OCI-LY1 (cell line): ENCODE data around the gene DSG1.

ENCODE experiments used
- CTCF ChIP-seq: fragments of 200-600 bp; sonication (generic), shearing (Covaris generic); IDR thresholded peaks from 2 replicates; pipeline ENCODE4 v1.5.1; 2017; ENCODE audit warnings: mild to moderate bottlenecking, antibody characterized with exemption, low read length, moderate library complexity, mixed read lengths
- EZH2 ChIP-seq: fragments of 200-600 bp; sonication (generic), shearing (Covaris generic); IDR thresholded peaks from 2 replicates; pipeline ENCODE4 v1.8.0; 2017; ENCODE audit warnings: borderline replicate concordance, mixed run types, mild to moderate bottlenecking, antibody characterized with exemption, low read length, moderate library complexity, mixed read lengths

- TF ChIP-seq CTCF (no peak), EZH2 (no peak)
Observed at GRCh38 chr18:31280502-31280901, 37.5 kb upstream of the DSG1 start.
